Measurements from ENCODE around the gene MED26.

MED26 gene

GRCh38 chr19:16527971-16528521, 100.0 kb downstream of the MED26 start:
- no peak for DNase-seq (ENCODE audit: low read depth)
- TF ChIP-seq CTCF (conservative IDR thresholded peaks at IDR 0.05; ENCODE audit: low read depth, low read length) = peak; percentile 63
- H3K4me3 ChIP-seq (ENCODE audit: low read length) = no peak overlapping the region

GRCh38 chr19:16527334-16527935, 100.6 kb downstream of the MED26 start:
- no peak overlapping the region for H3K4me3 ChIP-seq (ENCODE audit: low read length)
- no peak for DNase-seq (ENCODE audit: low read depth)

GRCh38 chr19:16525751-16526481, 102.1 kb downstream of the MED26 start:
- H3K4me3 ChIP-seq (ENCODE audit: low read length) = no peak overlapping the region
- DNase-seq (ENCODE audit: low read depth) = no peak
- no peak for TF ChIP-seq CTCF (conservative IDR thresholded peaks at IDR 0.05; ENCODE audit: low read depth, low read length)

More at GRCh38 chr19:16527334-16527935, 100.6 kb downstream of the MED26 start:
- no peak for TF ChIP-seq CTCF (conservative IDR thresholded peaks at IDR 0.05; ENCODE audit: low read depth, low read length)

- no peak for TF ChIP-seq CTCF (conservative IDR thresholded peaks at IDR 0.05; ENCODE audit: low read depth, low read length)
- no peak overlapping the region for H3K4me3 ChIP-seq (ENCODE audit: low read length)
- DNase-seq (ENCODE audit: low read depth) = no peak
These were observed 102.8 kb downstream of the MED26 start for GRCh38 chr19:16524991-16525734.

Data from retinal pigment epithelial cell (primary cell).